ENCODE results near the gene AHRR. TPM values are rescaled to one million over a fixed set of nuclear protein-coding genes. Genes with fewer than 3 reads are reported as not detected.
A peak's percentile ranks its signal among the peaks of the same experiment; 100 is the strongest.
"Not testable (repeated sequence)": the region's sequence is repeated elsewhere in the genome, so short reads cannot be mapped to it uniquely, and the experiment has no call there.

The AHRR gene
- total RNA-seq (2014; rRNA removed) (1.6 and 1.9 TPM in 2 replicates), Bru-seq, nascent RNA (percentile 39 among the genes with signal in this experiment), BruChase-seq, experiment 1, labeled RNA remaining after a 6-hour chase (percentile 50 among the genes with signal in this experiment), BruChase-seq, experiment 2, labeled RNA remaining after a 2-hour chase (percentile 45 among the genes with signal in this experiment)
- long read RNA-seq, partial matches to known transcripts, result 0 of 19 reads
- long read RNA-seq, other reads (novel, unspliced or antisense), result 19 of 19 reads

DNA sequence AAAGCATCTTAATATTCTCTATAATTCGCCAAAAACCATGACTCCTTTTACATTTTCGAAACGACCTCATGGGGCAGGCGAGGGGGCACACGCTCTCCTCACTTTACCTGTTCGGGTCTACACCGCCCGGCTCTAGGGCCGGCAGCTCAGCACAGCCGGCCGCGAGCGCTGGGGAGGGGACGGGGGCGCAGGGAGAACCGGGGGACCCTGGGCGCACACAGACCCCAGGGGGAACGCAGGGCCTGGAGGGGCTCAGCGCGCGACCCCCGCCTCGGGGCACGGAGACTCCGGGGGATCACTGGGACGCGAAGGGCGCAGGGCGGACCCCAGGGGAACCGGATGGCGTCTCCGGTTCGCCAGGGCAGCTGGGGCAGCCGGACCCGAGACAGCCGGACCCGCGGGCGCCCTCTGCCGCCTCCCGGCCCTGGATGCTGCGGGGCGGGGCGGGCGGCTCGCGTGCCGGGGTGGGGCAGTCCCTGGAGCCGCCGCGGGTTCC is at the start of gene AHRR:
TSS of gene AHRR (plus strand) at position 485 of the 496 bp plus-strand sequence. CDS start 22,189 bp downstream, outside the sequence.
- CTCF ChIA-PET, result interaction anchor here (0.6 kb wide), 1 partner anchor 125 kb away, joined by 3 read pairs; no protein-coding TSS in a partner anchor
- peak within 1 kb of the TSS; percentile 96 for H2AFZ ChIP-seq (ENCODE audit: low read length)
- no peaks in the 10 kb centered on the region for H3K79me2 ChIP-seq (ENCODE audit: low read length)
- DNase-seq (peak; percentile 75), ATAC-seq (peak; percentile 79)
- no peaks in the 10 kb centered on the region for H4K20me1 ChIP-seq (ENCODE audit: low read length)
- peaks cover 4% of the 10 kb centered on the region; the same call in 1 of the 2 replicates for H3K4me1 ChIP-seq (ENCODE audit: insufficient read depth, low read length)
- H3F3A ChIP-seq (ENCODE audit: low read length, unreplicated experiment), result no peaks in the 10 kb centered on the region
- no peaks in the 10 kb centered on the region for H3K36me3 ChIP-seq (ENCODE audit: low read depth, low read length)
- H3K27ac ChIP-seq (ENCODE audit: low read length), result no peak within 1 kb of the TSS
- H3K9me2 ChIP-seq (replicated peaks; ENCODE audit: low read length), result no peaks in the 10 kb centered on the region
- H3K27me3 ChIP-seq (ENCODE audit: low read length), result no peaks in the 10 kb centered on the region
- peak within 1 kb of the TSS; percentile 57 for H3K9ac ChIP-seq (ENCODE audit: low read length)
- TF ChIP-seq EZH2phosphoT487 (IDR thresholded peaks at IDR 0.05; ENCODE audit: borderline replicate concordance, low read length), result no peak
- TF ChIP-seq, protein P1, sequence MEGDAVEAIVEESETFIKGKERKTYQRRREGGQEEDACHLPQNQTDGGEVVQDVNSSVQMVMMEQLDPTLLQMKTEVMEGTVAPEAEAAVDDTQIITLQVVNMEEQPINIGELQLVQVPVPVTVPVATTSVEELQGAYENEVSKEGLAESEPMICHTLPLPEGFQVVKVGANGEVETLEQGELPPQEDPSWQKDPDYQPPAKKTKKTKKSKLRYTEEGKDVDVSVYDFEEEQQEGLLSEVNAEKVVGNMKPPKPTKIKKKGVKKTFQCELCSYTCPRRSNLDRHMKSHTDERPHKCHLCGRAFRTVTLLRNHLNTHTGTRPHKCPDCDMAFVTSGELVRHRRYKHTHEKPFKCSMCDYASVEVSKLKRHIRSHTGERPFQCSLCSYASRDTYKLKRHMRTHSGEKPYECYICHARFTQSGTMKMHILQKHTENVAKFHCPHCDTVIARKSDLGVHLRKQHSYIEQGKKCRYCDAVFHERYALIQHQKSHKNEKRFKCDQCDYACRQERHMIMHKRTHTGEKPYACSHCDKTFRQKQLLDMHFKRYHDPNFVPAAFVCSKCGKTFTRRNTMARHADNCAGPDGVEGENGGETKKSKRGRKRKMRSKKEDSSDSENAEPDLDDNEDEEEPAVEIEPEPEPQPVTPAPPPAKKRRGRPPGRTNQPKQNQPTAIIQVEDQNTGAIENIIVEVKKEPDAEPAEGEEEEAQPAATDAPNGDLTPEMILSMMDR (conservative IDR thresholded peaks at IDR 0.05; ENCODE audit: low read depth, low read length), result peak; percentile 45
- no TSS peak for BruUV-seq (replicated peaks)
- POLR2A ChIA-PET (ENCODE audit: unreplicated experiment), result interaction anchor here (0.6 kb wide), 1 partner anchor 50 kb away, joined by 3 read pairs; the partner anchor contains the start of gene PDCD6
- peak within 1 kb of the TSS; percentile 100 for H3K4me2 ChIP-seq (ENCODE audit: low read length)
- peak within 1 kb of the TSS; percentile 95 for H3K4me3 ChIP-seq (ENCODE audit: low read length)
- intact Hi-C loops (cut with micrococcal nuclease), result no loop called here
- H3K9me3 ChIP-seq (ENCODE audit: low read length), result no peaks in the 10 kb centered on the region

DNA sequence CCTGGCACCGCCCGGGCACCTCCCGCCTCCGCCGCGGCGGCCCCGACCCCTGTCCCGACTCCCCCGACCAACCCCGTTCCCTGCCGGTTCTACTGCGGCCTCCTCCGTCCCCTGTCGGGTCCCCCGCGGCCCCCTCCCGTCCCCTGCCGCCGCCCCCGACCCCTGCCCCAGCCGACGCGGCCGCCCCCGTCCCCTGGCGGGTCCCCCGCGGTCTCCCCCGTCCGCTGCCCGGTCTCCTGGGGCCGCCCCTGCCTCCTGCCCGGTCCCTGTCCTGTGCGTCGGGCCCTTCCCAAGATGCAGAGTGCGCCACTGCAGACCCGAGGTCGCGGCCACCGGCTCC is 49.7 kb upstream of the AHRR start:
- H2AFZ ChIP-seq (ENCODE audit: low read length); H3K9me2 ChIP-seq (replicated peaks; ENCODE audit: low read length); ATAC-seq; POLR2A ChIA-PET (ENCODE audit: unreplicated experiment); CTCF ChIA-PET; H3K9me3 ChIP-seq (ENCODE audit: low read length); H3K27me3 ChIP-seq (ENCODE audit: low read length); DNase-seq; H3F3A ChIP-seq (ENCODE audit: low read length, unreplicated experiment); BruUV-seq (replicated peaks): not testable (repeated sequence)
- peak overlapping the region; percentile 86 for H3K4me3 ChIP-seq (ENCODE audit: low read length)
- peak overlapping the region; percentile 52 for H3K27ac ChIP-seq (ENCODE audit: low read length)
- intact Hi-C loops (cut with micrococcal nuclease), result loop anchor here (5.0 kb wide), 1 partner anchor 49 kb away; no protein-coding TSS in a partner anchor
- peaks cover 25% of the 10 kb centered on the region for H4K20me1 ChIP-seq (ENCODE audit: low read length)
- H3K36me3 ChIP-seq (ENCODE audit: low read depth, low read length), result peaks cover 25% of the 10 kb centered on the region
- H3K4me2 ChIP-seq (ENCODE audit: low read length), result peak overlapping the region; percentile 80
- H3K4me1 ChIP-seq (ENCODE audit: insufficient read depth, low read length), result peaks cover 19% of the 10 kb centered on the region
- H3K9ac ChIP-seq (ENCODE audit: low read length), result peak overlapping the region; percentile 94
- peaks cover 52% of the 10 kb centered on the region for H3K79me2 ChIP-seq (ENCODE audit: low read length)

DNA sequence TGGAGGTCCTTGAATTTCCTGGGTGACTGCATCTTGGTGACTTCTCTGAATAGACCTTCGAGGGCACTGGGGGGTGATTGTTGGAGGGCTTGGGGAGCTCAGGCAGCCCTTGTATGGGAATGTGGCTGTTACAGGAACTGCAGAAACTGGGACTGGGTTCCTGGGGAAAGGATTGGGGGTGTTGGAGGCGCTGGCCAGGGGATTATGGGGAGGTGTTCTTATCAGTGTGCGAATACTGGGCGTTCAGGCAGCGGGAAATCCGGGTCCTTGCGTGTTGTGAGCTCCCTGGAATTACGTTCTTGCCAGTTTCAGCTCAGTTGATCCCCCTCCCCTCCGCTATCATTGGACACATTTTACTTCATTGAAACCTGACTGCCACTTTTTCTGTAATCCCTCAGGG is 48.4 kb upstream of the AHRR start:
- H3K4me3 ChIP-seq (ENCODE audit: low read length), result peak overlapping the region; percentile 86
- H2AFZ ChIP-seq (ENCODE audit: low read length); DNase-seq; H3K27me3 ChIP-seq (ENCODE audit: low read length); ATAC-seq; H3K9me3 ChIP-seq (ENCODE audit: low read length); CTCF ChIA-PET; H3K27ac ChIP-seq (ENCODE audit: low read length); H3K9me2 ChIP-seq (replicated peaks; ENCODE audit: low read length); BruUV-seq (replicated peaks); H3F3A ChIP-seq (ENCODE audit: low read length, unreplicated experiment): not testable (repeated sequence)
- H3K36me3 ChIP-seq (ENCODE audit: low read depth, low read length), result peaks cover 26% of the 10 kb centered on the region
- peaks cover 19% of the 10 kb centered on the region for H3K4me1 ChIP-seq (ENCODE audit: insufficient read depth, low read length)
- H3K79me2 ChIP-seq (ENCODE audit: low read length), result peaks cover 64% of the 10 kb centered on the region
- POLR2A ChIA-PET (ENCODE audit: unreplicated experiment), result interaction anchor here (0.6 kb wide), 1 partner anchor 14 kb away, joined by 3 read pairs; no protein-coding TSS in a partner anchor
- peak overlapping the region; percentile 94 for H3K9ac ChIP-seq (ENCODE audit: low read length)
- H4K20me1 ChIP-seq (ENCODE audit: low read length), result peaks cover 25% of the 10 kb centered on the region
- H3K4me2 ChIP-seq (ENCODE audit: low read length), result peak overlapping the region; percentile 76
- intact Hi-C loops (cut with micrococcal nuclease), result loop anchor here (5.0 kb wide), 1 partner anchor 51 kb away; no protein-coding TSS in a partner anchor

DNA sequence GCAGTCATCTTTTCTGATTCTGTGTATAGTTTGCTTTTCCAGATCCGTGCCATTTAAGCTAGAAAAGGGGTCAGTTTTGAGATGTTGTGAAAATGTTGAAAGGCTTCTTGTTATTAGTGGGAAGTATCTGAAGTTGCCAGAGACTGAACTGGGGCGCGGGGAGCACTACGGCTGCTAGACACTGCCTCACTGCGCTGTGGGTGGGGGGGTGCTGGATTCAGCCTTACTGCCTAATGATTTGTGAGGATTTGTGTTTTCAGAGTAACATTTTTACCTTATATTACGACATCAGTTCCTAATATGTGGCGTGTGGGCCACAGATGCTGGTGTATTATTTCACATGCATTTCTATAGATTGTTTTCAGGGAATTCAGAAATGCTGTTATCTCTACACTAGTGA is 48.0 kb upstream of the AHRR start:
- H3K4me3 ChIP-seq (ENCODE audit: low read length), result peak overlapping the region; percentile 86
- peak overlapping the region; percentile 94 for H3K9ac ChIP-seq (ENCODE audit: low read length)
- H3K27me3 ChIP-seq (ENCODE audit: low read length); H3K9me2 ChIP-seq (replicated peaks; ENCODE audit: low read length); H3K9me3 ChIP-seq (ENCODE audit: low read length); H3K27ac ChIP-seq (ENCODE audit: low read length); DNase-seq; ATAC-seq; CTCF ChIA-PET; H3F3A ChIP-seq (ENCODE audit: low read length, unreplicated experiment); H2AFZ ChIP-seq (ENCODE audit: low read length); BruUV-seq (replicated peaks): not testable (repeated sequence)
- peaks cover 68% of the 10 kb centered on the region for H3K79me2 ChIP-seq (ENCODE audit: low read length)
- peaks cover 19% of the 10 kb centered on the region for H3K4me1 ChIP-seq (ENCODE audit: insufficient read depth, low read length)
- intact Hi-C loops (cut with micrococcal nuclease), result loop anchor here (5.0 kb wide), 1 partner anchor 51 kb away; no protein-coding TSS in a partner anchor
- peaks cover 25% of the 10 kb centered on the region for H4K20me1 ChIP-seq (ENCODE audit: low read length)
- H3K36me3 ChIP-seq (ENCODE audit: low read depth, low read length), result peaks cover 26% of the 10 kb centered on the region
- POLR2A ChIA-PET (ENCODE audit: unreplicated experiment), result interaction anchor here (0.6 kb wide), 1 partner anchor 14 kb away, joined by 3 read pairs; no protein-coding TSS in a partner anchor
- peak overlapping the region; percentile 76 for H3K4me2 ChIP-seq (ENCODE audit: low read length)

DNA sequence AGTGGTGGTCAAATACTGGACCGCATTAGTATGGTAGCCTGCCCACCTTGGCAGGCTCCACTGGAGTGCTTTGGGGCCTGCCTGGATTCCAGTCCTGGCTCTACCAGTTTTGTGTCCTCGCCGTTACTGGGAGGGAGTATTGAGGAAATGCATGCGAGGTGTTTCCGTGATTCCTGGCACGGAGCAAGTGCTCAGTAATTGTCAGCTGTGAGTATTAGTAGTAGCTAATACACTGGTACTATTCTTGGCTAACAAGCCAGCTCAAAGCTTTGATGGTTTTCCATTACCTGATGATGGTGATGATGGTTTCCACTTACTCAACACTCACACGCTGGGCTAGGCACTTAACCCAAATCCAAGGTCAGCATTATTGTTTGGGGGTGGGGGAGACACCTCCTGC is 47.2 kb upstream of the AHRR start:
- Histone ChIP-seq H3K4me3 (ENCODE audit: low read length) (peak overlapping the region; percentile 86), H3K36me3 (ENCODE audit: low read depth, low read length) (peaks cover 26% of the 10 kb centered on the region), H3K4me2 (ENCODE audit: low read length) (peak overlapping the region; percentile 76), H3K79me2 (ENCODE audit: low read length) (peaks cover 77% of the 10 kb centered on the region), H3K4me1 (ENCODE audit: insufficient read depth, low read length) (peaks cover 19% of the 10 kb centered on the region), H4K20me1 (ENCODE audit: low read length) (peaks cover 25% of the 10 kb centered on the region)
- ATAC-seq; BruUV-seq (replicated peaks); H3K9me3 ChIP-seq (ENCODE audit: low read length); H2AFZ ChIP-seq (ENCODE audit: low read length); CTCF ChIA-PET; POLR2A ChIA-PET (ENCODE audit: unreplicated experiment); H3K27me3 ChIP-seq (ENCODE audit: low read length); H3K9me2 ChIP-seq (replicated peaks; ENCODE audit: low read length); DNase-seq; H3F3A ChIP-seq (ENCODE audit: low read length, unreplicated experiment); H3K9ac ChIP-seq (ENCODE audit: low read length); H3K27ac ChIP-seq (ENCODE audit: low read length): not testable (repeated sequence)
- intact Hi-C loops (cut with micrococcal nuclease), result loop anchor here (5.0 kb wide), 1 partner anchor 52 kb away; no protein-coding TSS in a partner anchor
